IMR-90 (cell line): Measurements from ENCODE around the gene PRKD1. TPM values are rescaled to one million over a fixed set of nuclear protein-coding genes. Genes with fewer than 3 reads are reported as not detected.

Experiments used
- ATAC-seq: fragments of 200-7000 bp; cut with Tn5 transposase; 2 replicates; pipeline ENCODE4 v1.9.1; 2020; ENCODE audit warnings: low read depth, mild to moderate bottlenecking, moderate library complexity
- BruUV-seq: library from RNA; stranded (reverse); fragments of 400-500 nt; replicated peaks from 2 replicates; lab custom pipeline; 2021; lab: Mats Ljungman, UMichigan
- CTCF ChIA-PET: fragments of 300-600 bp; formaldehyde crosslinking; extraction: SDS; loops from one replicate; lab custom pipeline; 2021; ENCODE audit warnings: antibody characterized with exemption; lab: Yijun Ruan, JAX
- POLR2A ChIA-PET: fragments of 300-600 bp; sonication (Branson Sonifier 250); formaldehyde crosslinking; loops from one replicate; lab custom pipeline; 2022; ENCODE audit warnings: antibody characterized with exemption; ENCODE audit not compliant: unreplicated experiment; lab: Charles Lee
- DNase-seq: peaks from one replicate; pipeline ENCODE4 v3.0.0; 2013
- H2AFZ ChIP-seq: replicated peaks from 2 replicates; pipeline ENCODE3; 2013; ENCODE audit warnings: low read length, mild to moderate bottlenecking; ENCODE audit not compliant: poor library complexity
- H2AK5ac ChIP-seq: 2 replicates; pipeline ENCODE4 v1.6.1; 2013; ENCODE audit warnings: low read depth, low read length, inconsistent platforms
- H2AK9ac ChIP-seq: replicated peaks from 2 replicates; pipeline ENCODE3; 2013; ENCODE audit warnings: mild to moderate bottlenecking, low read depth, low read length, moderate library complexity; ENCODE audit not compliant: poor library complexity
- H2BK120ac ChIP-seq: 2 replicates; pipeline ENCODE4 v1.6.1; 2013; ENCODE audit warnings: low read depth, low read length, inconsistent platforms
- H2BK15ac ChIP-seq: 3 replicates; pipeline ENCODE4 v1.6.1; 2013; ENCODE audit warnings: low read depth, low read length, inconsistent platforms
- H2BK20ac ChIP-seq: 2 replicates; pipeline ENCODE4 v1.6.1; 2013; ENCODE audit warnings: low read depth, mild to moderate bottlenecking, inconsistent platforms, low read length, moderate library complexity
- H2BK5ac ChIP-seq: 2 replicates; pipeline ENCODE4 v1.6.1; 2013; ENCODE audit warnings: mild to moderate bottlenecking, low read depth, low read length, inconsistent platforms; ENCODE audit not compliant: poor library complexity, severe bottlenecking
- H3K14ac ChIP-seq: replicated peaks from 2 replicates; pipeline ENCODE4 v1.6.1; 2013; ENCODE audit warnings: low read depth, low read length, inconsistent platforms
- H3K18ac ChIP-seq: 2 replicates; pipeline ENCODE4 v1.6.1; 2013; ENCODE audit warnings: low read depth, low read length, control low read depth
- H3K23ac ChIP-seq: 2 replicates; pipeline ENCODE4 v1.6.1; 2013; ENCODE audit warnings: low read depth, low read length, inconsistent platforms
- H3K27ac ChIP-seq: 2 replicates; pipeline ENCODE4 v1.5.1; 2013; ENCODE audit warnings: mild to moderate bottlenecking, control low read depth, low read length; ENCODE audit not compliant: insufficient read depth
- H3K27me3 ChIP-seq: 2 replicates; pipeline ENCODE4 v1.6.1; 2013; ENCODE audit warnings: low read length; ENCODE audit not compliant: control insufficient read depth, insufficient read depth
- H3K36me3 ChIP-seq: 2 replicates; pipeline ENCODE4 v1.6.1; 2013; ENCODE audit warnings: low read length, mixed read lengths; ENCODE audit not compliant: control insufficient read depth, insufficient read depth
- H3K4ac ChIP-seq: 2 replicates; pipeline ENCODE4 v1.6.1; 2013; ENCODE audit warnings: low read depth, low read length, inconsistent platforms
- H3K4me1 ChIP-seq: 2 replicates; pipeline ENCODE4 v1.6.1; 2013; ENCODE audit warnings: low read length, mixed read lengths; ENCODE audit not compliant: control insufficient read depth, insufficient read depth
- H3K4me2 ChIP-seq: 2 replicates; pipeline ENCODE4 v1.6.1; 2013; ENCODE audit warnings: low read depth, mild to moderate bottlenecking, control low read depth, low read length, moderate library complexity
- H3K4me3 ChIP-seq: 2 replicates; pipeline ENCODE4 v1.5.1; 2013; ENCODE audit warnings: low read depth, mild to moderate bottlenecking, control low read depth, low read length, moderate library complexity; ENCODE audit not compliant: insufficient read depth
- H3K56ac ChIP-seq: 2 replicates; pipeline ENCODE4 v1.6.1; 2013; ENCODE audit warnings: low read length, inconsistent platforms; ENCODE audit not compliant: insufficient read depth; ENCODE audit errors: extremely low read depth
- H3K79me1 ChIP-seq, 2 experiments: 2 replicates each; pipeline ENCODE4 v1.6.1; 2013; ENCODE audit warnings: low read length in 2 of 2, inconsistent platforms in 1 of 2, low read depth in 1 of 2
- H3K9ac ChIP-seq: 2 replicates; pipeline ENCODE4 v1.6.1; 2013; ENCODE audit warnings: low read depth, low read length, control low read depth
- H3K9me1 ChIP-seq: 2 replicates; pipeline ENCODE4 v1.6.1; 2013; ENCODE audit warnings: low read length, inconsistent platforms; ENCODE audit not compliant: insufficient read depth
- H3K9me3 ChIP-seq: 2 replicates; pipeline ENCODE4 v1.6.1; 2013; ENCODE audit warnings: low read length; ENCODE audit not compliant: control insufficient read depth, insufficient read depth
- H4K20me1 ChIP-seq: 2 replicates; pipeline ENCODE4 v1.6.1; 2013; ENCODE audit warnings: low read length, inconsistent platforms; ENCODE audit not compliant: insufficient read depth
- H4K5ac ChIP-seq: 2 replicates; pipeline ENCODE4 v1.6.1; 2013; ENCODE audit warnings: mild to moderate bottlenecking, low read depth, low read length, control low read depth
- H4K8ac ChIP-seq, 2 experiments: 2 replicates each; pipeline ENCODE4 v1.6.1; 2013; ENCODE audit warnings: low read depth in 2 of 2, low read length in 2 of 2, control low read depth in 1 of 2, inconsistent platforms in 1 of 2
- H4K91ac ChIP-seq: 2 replicates; pipeline ENCODE4 v1.6.1; 2013; ENCODE audit warnings: low read depth, low read length, inconsistent platforms; ENCODE audit not compliant: insufficient read depth
- BHLHE40 ChIP-seq: fragments of 150-350 bp; IDR thresholded peaks from 2 replicates; pipeline ENCODE4 v1.6.1; 2016; ENCODE audit warnings: mild to moderate bottlenecking, low read depth, low read length
- CEBPB ChIP-seq: IDR thresholded peaks from 2 replicates; pipeline ENCODE4 v1.6.1; 2012; ENCODE audit warnings: low read depth, low read length, improper control_type of control experiment
- CHD1 ChIP-seq: IDR thresholded peaks from 2 replicates; pipeline ENCODE4 v1.6.1; 2012; ENCODE audit warnings: low read depth, low read length, improper control_type of control experiment
- CTCF ChIP-seq: conservative IDR thresholded peaks from 2 replicates; pipeline ENCODE4 v1.5.1; 2012; ENCODE audit warnings: mild to moderate bottlenecking, low read depth, low read length, improper control_type of control experiment
- ELK1 ChIP-seq: fragments of 150-350 bp; IDR thresholded peaks from 2 replicates; pipeline ENCODE4 v1.6.1; 2016; ENCODE audit warnings: low read depth, mild to moderate bottlenecking, low read length, moderate library complexity, borderline replicate concordance
- FOS ChIP-seq: fragments of 150-350 bp; IDR thresholded peaks from 2 replicates; pipeline ENCODE4 v1.6.1; 2016; ENCODE audit warnings: low read depth, low read length
- MAZ ChIP-seq: IDR thresholded peaks from 2 replicates; pipeline ENCODE4 v1.6.1; 2012; ENCODE audit warnings: low read depth, mild to moderate bottlenecking, low read length, improper control_type of control experiment, moderate library complexity, borderline replicate concordance
- MXI1 ChIP-seq: IDR thresholded peaks from 2 replicates; pipeline ENCODE4 v1.6.1; 2012; ENCODE audit warnings: low read depth, mild to moderate bottlenecking, low read length, moderate library complexity, borderline replicate concordance
- POLR2A ChIP-seq: IDR thresholded peaks from 2 replicates; pipeline ENCODE4 v1.6.1; 2012; ENCODE audit warnings: mild to moderate bottlenecking, low read depth, low read length
- RAD21 ChIP-seq: IDR thresholded peaks from 2 replicates; pipeline ENCODE4 v1.6.1; 2012; ENCODE audit warnings: low read length, improper control_type of control experiment
- RCOR1 ChIP-seq: IDR thresholded peaks from 2 replicates; pipeline ENCODE4 v1.6.1; 2012; ENCODE audit warnings: mild to moderate bottlenecking, low read length, improper control_type of control experiment; ENCODE audit not compliant: insufficient replicate concordance
- RFX5 ChIP-seq: IDR thresholded peaks from 2 replicates; pipeline ENCODE4 v1.8.0; 2012; ENCODE audit warnings: low read depth, mild to moderate bottlenecking, low read length, moderate library complexity
- SMC3 ChIP-seq: fragments of 150-350 bp; IDR thresholded peaks from 2 replicates; pipeline ENCODE4 v1.6.1; 2016; ENCODE audit warnings: low read depth, mild to moderate bottlenecking, antibody characterized with exemption, low read length, moderate library complexity
- USF2 ChIP-seq: fragments of 150-350 bp; IDR thresholded peaks from 2 replicates; pipeline ENCODE4 v1.6.1; 2017; ENCODE audit warnings: mild to moderate bottlenecking, antibody characterized with exemption, low read length, low read depth
- WGBS, 2 experiments: methylation state at CpG; one replicate each; pipeline versions ENCODE4 v1.1.5 to v1.1.7; 2013; ENCODE audit warnings: missing lambda C conversion rate in 2 of 2; ENCODE audit not compliant: insufficient read length in 1 of 2; ENCODE audit errors: extremely low coverage in 2 of 2; 5-methylcytosine and 5-hydroxymethylcytosine counted together
- dilution Hi-C: fragments of 300-500 bp; cut with HindIII; formaldehyde crosslinking; loops from one replicate; pipeline ENCODE4 v1.14.3; 2018; ENCODE audit warnings: low sequenced_read_pairs; ENCODE audit not compliant: unreplicated experiment
- in situ Hi-C: fragments of 300-500 bp; cut with MboI; formaldehyde crosslinking; loops from 3 replicates; pipeline ENCODE4 v1.14.3; 2019; ENCODE audit warnings: low sequenced_read_pairs, inconsistent platforms, mixed read lengths
- intact Hi-C: fragments of 100-400 bp; cut with micrococcal nuclease; formaldehyde crosslinking; loops from 2 replicates; pipeline ENCODE4 v1.10.0; 2022
- polyA plus RNA-seq, 3 experiments: library from polyadenylated mRNA; depleted of rRNA; stranded (reverse); fragments of >200 nt; gene quantifications; 2 replicates each; pipeline ENCODE4 v1.2.3, GENCODE V29; 2012; ENCODE audit warnings: low replicate concordance in 1 of 3
- total RNA-seq: library from RNA; depleted of rRNA; stranded (reverse); fragments of >200 nt; gene quantifications from 2 replicates; pipeline ENCODE4 v1.2.3, GENCODE V29; 2012

PRKD1 gene
- total and polyA plus RNA-seq, 2 of the 4 experiments (the other 2 are of a cell fraction): 12.9 to 14.2 TPM

GRCh38 chr14:29908652-29909577 lies 18.7 kb downstream of the PRKD1 start:
- no peak overlapping the region for H3K9ac ChIP-seq
- TF ChIP-seq POLR2A (no peak), FOS (no peak), USF2 (no peak), ELK1 (no peak), CHD1 (no peak), CTCF (no peak), BHLHE40 (no peak), RFX5 (no peak), MAZ (no peak), CEBPB (no peak), RCOR1 (no peak), MXI1 (no peak), RAD21 (no peak), SMC3 (no peak)

More at GRCh38 chr14:29908652-29909577, 18.7 kb downstream of the PRKD1 start:
- Histone ChIP-seq H3K27me3 (no peaks in the 10 kb centered on the region), H3K36me3 (no peaks in the 10 kb centered on the region), H3K23ac (no peak overlapping the region), H2BK20ac (no peak overlapping the region), H2BK15ac (no peak overlapping the region), H4K91ac (no peak overlapping the region), H2BK5ac (no peak overlapping the region), H3K4me1 (peaks cover 4% of the 10 kb centered on the region), H3K9me1 (0 out of 2 replicates have a peak, but pooled peaks cover 3% of the 10 kb centered on the region), H3K4me2 (no peak overlapping the region), H3K9me3 (no peaks in the 10 kb centered on the region), H4K8ac (no peak overlapping the region), H3K56ac (no peak overlapping the region), H3K4me3 (no peak overlapping the region), H4K20me1 (peaks cover 13% of the 10 kb centered on the region; the same call in 1 of the 2 replicates), H3K18ac (no peak overlapping the region), H2AFZ (no peak overlapping the region), H2AK9ac (no peak overlapping the region), H3K79me1 (peaks cover 5 to 39% of the 10 kb centered on the region in 2 experiments), H2AK5ac (no peak overlapping the region), H2BK120ac (no peak overlapping the region), H3K27ac (no peak overlapping the region), H4K5ac (no peak overlapping the region), H3K4ac (no peak overlapping the region), H3K14ac (no peak overlapping the region)
- WGBS, 2 experiments: 98% methylated on average over 12 of the region's 26 CpGs; no CpG with 5 or more reads in 1 of the 2 experiments
- ATAC-seq: no peak
- intact Hi-C loops: no loop called here
- BruUV-seq: no TSS peak
- ChIA-PET CTCF (interaction anchor here (0.6 to 0.7 kb wide), 3 partner anchors 307 to 1774 kb away, joined by 3 to 5 read pairs (median 5); no protein-coding TSS in a partner anchor), POLR2A (no interaction called here)
- no peak for DNase-seq
- in situ Hi-C loops: loop anchor here (25.0 kb wide), 1 partner anchor 303 kb away; no protein-coding TSS in a partner anchor
- dilution Hi-C loops: no loop called here
